Measurements from ENCODE around the gene SHQ1.

- TF ChIP-seq, protein P1, sequence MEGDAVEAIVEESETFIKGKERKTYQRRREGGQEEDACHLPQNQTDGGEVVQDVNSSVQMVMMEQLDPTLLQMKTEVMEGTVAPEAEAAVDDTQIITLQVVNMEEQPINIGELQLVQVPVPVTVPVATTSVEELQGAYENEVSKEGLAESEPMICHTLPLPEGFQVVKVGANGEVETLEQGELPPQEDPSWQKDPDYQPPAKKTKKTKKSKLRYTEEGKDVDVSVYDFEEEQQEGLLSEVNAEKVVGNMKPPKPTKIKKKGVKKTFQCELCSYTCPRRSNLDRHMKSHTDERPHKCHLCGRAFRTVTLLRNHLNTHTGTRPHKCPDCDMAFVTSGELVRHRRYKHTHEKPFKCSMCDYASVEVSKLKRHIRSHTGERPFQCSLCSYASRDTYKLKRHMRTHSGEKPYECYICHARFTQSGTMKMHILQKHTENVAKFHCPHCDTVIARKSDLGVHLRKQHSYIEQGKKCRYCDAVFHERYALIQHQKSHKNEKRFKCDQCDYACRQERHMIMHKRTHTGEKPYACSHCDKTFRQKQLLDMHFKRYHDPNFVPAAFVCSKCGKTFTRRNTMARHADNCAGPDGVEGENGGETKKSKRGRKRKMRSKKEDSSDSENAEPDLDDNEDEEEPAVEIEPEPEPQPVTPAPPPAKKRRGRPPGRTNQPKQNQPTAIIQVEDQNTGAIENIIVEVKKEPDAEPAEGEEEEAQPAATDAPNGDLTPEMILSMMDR (conservative IDR thresholded peaks at IDR 0.05): no peak
- TF ChIP-seq EZH2 (IDR thresholded peaks at IDR 0.05; ENCODE audit: low read depth): no peak
These were observed 127.7 kb downstream of the SHQ1 start for GRCh38 chr3:72720566-72720965.
